GM18909 (cell line): ENCODE data around the gene CD300H.
"Not testable (repeated sequence)": the region's sequence is repeated elsewhere in the genome, so short reads cannot be mapped to it uniquely, and the experiment has no call there.

ENCODE experiments used
- ATAC-seq: cut with Tn5 transposase; IDR thresholded peaks from one replicate; pipeline ENCODE4 v1.9.1; 2021; ENCODE audit warnings: mild to moderate bottlenecking; ENCODE audit not compliant: unreplicated experiment, poor library complexity

CD300H gene

GRCh38 chr17:74591503-74591902, 24.2 kb upstream of the CD300H start:
- no peak for ATAC-seq

GRCh38 chr17:74585711-74586110, 18.4 kb upstream of the CD300H start:
- ATAC-seq: no peak

GRCh38 chr17:74584292-74585060, 17.2 kb upstream of the CD300H start:
- no peak for ATAC-seq

GRCh38 chr17:74582633-74583032, 15.3 kb upstream of the CD300H start:
- no peak for ATAC-seq

GRCh38 chr17:74579900-74580299, 12.6 kb upstream of the CD300H start:
- no peak for ATAC-seq

- ATAC-seq: no peak
These were observed 11.7 kb upstream of the CD300H start for GRCh38 chr17:74578979-74579378.

- ATAC-seq: no peak
These were observed 7.3 kb upstream of the CD300H start for GRCh38 chr17:74574489-74575142.

- ATAC-seq: not testable (repeated sequence)
These were observed 6.3 kb upstream of the CD300H start for GRCh38 chr17:74573635-74574034.

- ATAC-seq: no peak
These were observed 5.9 kb upstream of the CD300H start for GRCh38 chr17:74573169-74573568.

GRCh38 chr17:74571621-74572270, 4.4 kb upstream of the CD300H start:
- no peak for ATAC-seq

GRCh38 chr17:74569020-74570003, 2.0 kb upstream of the CD300H start:
- no peak for ATAC-seq

- no peak for ATAC-seq
These were observed 981 bp upstream of the CD300H start for GRCh38 chr17:74568106-74568873.

GRCh38 chr17:74566132-74566753, 1.1 kb downstream of the CD300H start:
- no peak for ATAC-seq

GRCh38 chr17:74565126-74565525, 2.2 kb downstream of the CD300H start:
- no peak for ATAC-seq

- no peak for ATAC-seq
These were observed 4.0 kb downstream of the CD300H start for GRCh38 chr17:74563358-74563757.

GRCh38 chr17:74561586-74561985, 5.7 kb downstream of the CD300H start:
- ATAC-seq: no peak

GRCh38 chr17:74558882-74559519, 8.3 kb downstream of the CD300H start:
- no peak for ATAC-seq

- not testable (repeated sequence) for ATAC-seq
These were observed 8.9 kb downstream of the CD300H start for GRCh38 chr17:74558402-74558801.
